Measurements from ENCODE around the gene CACNA1F.

GRCh38 chrX:49228185-49228584 is 5.0 kb downstream of the CACNA1F start:
- TF ChIP-seq CTCF (conservative IDR thresholded peaks at IDR 0.05) (no peak), EZH2 (IDR thresholded peaks at IDR 0.05; ENCODE audit: low read depth) (no peak)
